GM21423 (cell line): ENCODE results near the gene DPF3.

Experiments
- ATAC-seq: cut with Tn5 transposase; IDR thresholded peaks from one replicate; pipeline ENCODE4 v1.9.1; 2021; ENCODE audit warnings: mild to moderate bottlenecking, moderate library complexity; ENCODE audit not compliant: unreplicated experiment

DPF3 gene

DNA sequence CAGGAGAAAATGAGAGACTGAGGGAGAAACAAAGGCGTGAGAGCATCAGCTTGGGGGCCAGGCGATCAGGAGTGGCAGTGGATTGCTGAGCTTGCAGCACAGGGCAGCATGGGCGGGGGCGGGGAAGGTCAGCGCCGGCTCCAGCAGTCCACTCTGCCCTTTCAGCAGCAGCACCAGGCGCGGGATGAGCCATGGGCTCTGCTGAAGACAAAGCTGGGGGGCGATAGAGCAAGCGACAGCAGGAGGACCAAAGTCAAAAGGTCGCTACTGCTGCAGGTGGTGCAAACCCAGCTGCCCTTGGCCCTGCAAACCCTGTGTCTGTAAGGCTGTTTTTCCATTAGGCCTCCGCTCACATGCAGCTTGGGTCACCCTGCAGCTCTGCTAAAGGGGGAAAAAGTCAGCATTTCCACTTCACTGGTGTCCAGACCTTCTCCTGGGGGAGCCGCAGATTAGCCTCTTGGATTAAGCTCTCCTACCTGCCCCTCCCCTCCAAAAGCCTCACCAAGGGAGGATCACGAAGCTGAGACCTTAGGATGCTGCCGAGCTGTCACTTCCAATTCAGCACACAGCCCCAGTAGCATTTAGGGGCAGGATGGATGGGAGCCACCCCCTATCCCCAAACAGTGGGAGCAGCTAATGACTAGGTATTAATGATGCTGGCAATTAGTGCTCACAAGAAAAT lies 204.8 kb downstream of the DPF3 start:
- no peak for ATAC-seq

DNA sequence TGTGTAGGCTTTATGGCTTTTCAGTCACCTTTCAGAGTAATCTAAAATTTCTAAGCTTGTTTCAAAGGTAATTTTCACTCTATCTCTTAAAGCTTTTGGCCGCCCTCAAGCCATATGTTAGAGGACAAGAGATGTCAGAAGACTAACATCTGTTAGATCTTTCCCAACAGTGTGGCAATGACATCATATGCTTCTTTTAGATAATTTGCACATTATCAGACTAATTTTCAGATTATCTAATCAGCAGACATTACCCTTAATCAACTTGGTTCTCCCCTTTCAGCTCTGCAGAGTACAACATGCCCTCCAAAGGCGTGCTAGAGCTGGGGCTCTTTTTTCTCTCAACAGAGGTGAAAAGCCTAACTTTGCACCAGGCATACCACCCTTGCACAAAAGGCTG lies 207.1 kb downstream of the DPF3 start:
- no peak for ATAC-seq

DNA sequence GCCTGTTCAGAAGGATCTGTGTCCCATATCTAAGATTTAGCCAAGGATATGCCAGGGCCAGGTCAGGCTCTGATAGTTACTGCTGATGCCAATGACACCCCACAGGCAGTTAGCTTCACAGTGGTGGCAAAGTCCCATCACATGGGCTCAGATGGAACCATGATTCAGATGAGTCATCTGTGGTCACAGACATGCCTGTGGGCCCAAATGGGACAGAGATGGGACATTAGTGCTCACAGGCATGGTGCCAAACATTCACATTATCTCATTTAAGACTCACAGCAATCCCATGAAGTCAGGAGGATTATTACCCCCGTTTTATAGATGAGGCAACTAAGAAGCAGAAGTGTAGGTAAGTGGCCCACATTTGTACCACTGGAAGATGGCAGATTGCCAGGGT lies 207.8 kb downstream of the DPF3 start:
- ATAC-seq: no peak

DNA sequence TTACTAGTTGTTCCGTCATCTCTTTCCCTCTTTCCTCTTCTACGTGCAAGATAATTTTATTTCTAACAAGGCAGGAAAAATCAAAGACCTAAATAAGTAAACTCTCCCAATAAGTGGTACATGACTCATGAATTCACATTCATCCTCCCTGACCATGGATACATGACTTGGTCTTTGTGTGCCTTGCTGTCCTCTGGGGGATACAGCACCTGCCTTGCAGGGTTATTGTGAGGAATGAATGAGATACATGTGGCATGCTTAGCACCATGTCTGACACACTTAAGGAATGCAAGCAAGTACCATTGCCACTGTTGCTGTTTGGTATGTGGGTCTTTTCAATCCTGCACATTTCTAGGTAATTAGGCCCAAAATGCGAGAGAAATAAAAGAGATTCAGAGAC lies 208.4 kb downstream of the DPF3 start:
- no peak for ATAC-seq

DNA sequence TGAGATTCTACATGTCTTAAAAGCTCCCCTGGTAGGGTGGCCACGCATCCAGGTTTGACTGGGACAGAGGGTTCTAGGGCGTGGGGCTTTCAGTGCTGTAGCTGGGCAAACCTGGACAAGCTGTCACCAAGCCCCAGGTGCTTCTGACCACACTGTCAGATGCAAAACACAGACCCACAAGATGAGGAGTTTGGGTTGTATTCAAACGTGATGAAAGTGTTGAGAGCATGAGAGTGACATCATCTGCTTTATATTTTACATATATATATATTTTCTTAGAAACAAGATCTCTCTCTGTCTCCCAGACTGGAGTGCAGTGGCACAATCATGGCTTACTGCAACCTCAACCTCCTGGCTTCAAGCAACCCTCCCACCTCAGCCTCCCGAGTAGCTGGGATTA lies 210.1 kb downstream of the DPF3 start:
- ATAC-seq: no peak

DNA sequence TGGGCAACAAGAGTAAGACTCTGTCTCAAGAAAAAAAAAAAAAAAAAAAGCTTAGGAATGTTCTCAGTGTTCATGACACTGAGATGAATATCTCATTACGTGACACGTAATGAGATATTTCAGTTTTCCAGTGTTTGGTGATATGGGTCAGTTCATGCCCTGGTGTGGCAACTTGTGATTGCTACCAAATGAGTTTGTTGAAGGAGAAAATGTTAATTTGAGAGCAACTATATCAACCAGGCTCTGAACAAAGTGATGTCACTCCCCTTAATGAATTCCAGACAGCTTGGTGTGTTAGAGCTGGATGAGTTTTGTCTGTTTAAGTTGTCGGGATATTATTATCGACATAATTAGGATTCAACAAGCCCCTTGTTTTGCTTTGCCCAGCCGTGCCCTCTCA lies 211.7 kb downstream of the DPF3 start:
- no peak for ATAC-seq

DNA sequence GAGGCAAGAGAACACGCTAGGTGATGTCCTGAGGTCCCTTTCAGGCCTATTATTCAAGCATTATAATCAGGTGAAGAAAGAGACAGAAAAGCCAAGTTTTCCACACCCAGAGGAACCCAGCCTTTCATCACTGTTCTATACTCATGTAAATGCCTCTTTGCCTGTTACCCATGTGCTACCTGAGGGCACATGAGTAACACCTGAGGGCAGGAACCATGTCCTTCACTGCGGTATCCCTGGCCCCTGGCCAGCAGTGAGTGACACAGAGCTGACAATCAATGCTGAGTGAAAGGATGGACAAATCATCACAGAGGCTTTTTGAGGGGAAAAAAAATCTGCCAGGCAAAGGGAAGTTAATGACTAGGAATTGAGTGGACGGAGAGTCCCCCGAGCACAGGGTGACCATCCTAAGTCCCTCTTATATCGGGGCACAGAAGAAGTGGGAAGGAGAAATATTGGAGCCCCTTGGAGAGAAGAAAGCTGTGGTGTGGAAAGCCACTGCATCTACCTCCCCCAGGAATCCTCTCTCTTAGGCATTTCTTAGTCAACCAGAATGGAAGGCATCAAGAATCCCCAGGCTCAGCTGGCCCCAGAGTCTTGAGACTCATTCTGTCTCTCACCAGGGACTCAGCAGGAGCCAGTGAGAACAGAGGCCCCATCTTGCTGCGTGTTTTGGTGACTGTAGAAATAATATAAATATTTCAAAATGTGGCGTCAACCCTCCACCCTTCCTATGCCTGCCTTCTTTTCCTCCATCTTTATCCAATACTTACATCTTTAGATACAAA lies 212.9 kb downstream of the DPF3 start:
- ATAC-seq: no peak

DNA sequence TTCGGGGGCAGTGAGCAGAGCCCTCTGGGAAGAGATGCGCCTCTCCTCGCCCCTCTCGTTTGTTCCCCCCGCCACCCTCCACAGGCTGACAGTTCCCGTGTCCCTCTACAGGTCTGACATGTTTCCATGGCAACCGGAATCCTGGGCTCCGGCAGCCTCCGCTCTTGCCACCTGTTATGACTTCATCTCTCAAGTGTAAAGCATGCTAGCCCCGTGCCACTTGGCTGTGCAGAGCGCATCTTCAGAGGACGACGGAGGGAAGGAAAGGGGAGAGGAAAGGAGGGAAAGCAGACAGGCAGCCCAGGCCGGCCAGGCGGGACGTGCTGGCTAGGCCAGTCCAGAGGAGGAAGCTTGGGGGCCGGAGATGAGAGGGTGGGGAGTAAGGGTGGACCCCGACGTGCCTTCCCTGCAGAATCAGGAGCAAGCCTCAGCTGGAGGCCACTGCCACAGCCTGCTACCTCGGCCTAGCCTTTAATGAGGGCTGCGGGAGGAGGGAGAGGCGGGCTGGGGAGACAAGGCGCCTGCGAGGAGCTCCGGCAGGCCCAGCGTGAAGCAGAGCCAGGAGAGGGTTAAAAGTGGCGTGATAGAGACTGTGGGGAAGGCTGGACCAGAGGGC lies 214.3 kb downstream of the DPF3 start:
- no peak for ATAC-seq

DNA sequence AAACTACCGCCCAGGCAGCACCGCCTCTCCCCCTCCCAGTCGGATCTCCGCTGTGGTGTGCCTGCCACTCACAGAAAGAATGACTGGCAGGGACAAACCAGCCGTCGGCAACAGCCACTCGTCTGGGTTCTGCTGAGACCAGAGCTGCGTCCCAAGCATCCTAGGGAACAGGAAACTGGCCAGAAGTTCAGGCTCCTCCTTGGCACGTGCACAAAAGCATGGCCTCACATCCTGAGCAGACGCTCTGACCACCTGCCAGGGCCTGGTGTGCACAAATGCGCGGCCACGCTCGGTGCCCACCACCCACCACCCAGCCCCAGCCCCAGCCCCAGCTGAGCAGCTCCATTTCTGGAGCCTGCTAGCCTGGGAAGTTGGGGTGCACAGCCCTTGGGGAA lies 214.8 kb downstream of the DPF3 start:
- ATAC-seq: no peak

DNA sequence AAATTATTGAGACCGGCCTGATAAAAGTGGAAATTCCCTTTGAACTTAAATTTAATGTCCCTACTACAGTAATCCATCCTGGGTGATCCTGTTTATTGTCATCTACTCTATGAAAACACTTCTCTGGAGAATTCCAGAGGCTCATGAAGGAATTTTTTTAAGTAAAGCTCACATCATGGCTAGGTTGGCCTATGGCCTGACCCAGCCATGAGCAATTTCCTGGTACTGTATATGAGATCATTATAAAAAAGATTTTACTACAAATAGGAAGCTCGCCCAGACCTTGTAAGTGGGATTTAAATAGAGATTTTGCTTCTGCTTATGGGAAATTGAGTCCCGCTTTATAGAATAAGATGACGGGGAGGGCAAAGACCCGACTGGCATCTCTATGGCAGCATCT lies 215.5 kb downstream of the DPF3 start:
- no peak for ATAC-seq

DNA sequence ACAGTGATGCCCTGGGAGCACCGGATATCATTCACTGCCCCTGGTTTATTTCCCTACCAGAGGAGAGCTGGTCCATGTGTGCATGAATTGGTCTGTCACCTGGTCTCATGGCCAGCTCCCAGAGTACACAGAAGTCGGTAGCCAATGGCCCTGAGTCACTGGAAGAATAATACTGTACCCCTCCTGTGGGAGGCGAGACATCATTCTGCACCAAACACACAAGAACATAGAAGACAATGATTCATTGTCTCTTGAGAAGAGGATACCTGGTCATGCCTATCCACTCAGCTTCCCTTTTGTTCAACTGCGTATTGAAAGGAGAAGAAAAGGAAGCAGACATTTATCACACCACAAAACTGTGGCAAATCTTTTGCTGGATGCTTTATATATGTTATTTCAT lies 216.2 kb downstream of the DPF3 start:
- no peak for ATAC-seq

DNA sequence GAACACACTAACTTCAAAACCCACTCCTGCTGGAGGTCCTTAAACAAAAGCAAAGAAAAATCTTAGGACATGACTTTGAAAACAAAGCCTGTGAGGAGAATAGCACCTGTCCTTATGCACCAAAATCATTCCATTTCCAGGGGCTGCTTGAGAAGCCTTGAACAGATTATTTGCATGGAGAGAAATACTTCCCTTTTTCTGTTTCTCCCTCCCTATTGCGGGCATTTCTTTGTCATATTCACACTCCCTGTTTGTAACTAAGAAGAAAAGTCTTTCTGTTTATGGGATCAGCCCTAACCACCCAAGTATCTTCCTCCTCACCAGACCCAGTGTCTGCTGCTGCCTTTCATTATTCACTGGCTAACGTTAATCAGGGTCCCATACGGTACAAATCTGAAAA lies 218.8 kb downstream of the DPF3 start:
- no peak for ATAC-seq

DNA sequence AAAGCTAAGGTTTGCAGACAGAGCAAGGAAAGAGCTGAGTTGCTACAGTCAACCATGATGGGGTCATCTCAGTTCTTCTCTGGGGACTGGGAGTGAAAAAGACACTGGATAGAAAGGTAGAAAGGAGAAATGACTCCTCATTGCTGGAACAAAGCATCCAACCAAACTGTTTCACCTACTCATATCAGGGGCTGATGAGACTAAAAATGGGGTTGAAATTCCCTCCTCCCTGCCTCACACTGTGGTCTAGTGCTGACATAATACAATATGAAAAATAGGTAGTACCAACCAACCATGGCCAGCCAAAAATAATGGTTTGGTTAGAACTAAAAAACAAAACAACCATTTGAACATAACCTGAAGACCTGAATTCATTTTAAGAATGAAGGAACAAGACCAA lies 220.7 kb downstream of the DPF3 start:
- ATAC-seq: no peak

DNA sequence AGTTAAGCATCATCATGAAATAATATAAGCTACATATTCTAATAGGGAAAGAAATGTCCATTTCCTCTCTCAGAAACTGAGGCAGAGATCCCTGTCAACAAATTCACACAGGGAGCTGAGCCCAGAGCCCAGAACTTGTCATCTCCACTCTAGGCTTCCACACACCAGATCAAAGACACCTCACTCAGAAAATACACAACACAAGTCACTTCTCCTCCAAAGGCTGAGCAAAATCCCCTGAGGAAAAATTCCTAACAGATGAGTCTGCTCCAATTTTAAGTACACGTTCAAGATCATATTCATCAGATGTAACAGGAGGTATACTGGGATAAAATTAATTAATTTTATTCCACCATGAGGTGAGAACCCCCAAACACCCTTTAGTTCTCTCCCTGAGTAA lies 227.3 kb downstream of the DPF3 start:
- no peak for ATAC-seq

DNA sequence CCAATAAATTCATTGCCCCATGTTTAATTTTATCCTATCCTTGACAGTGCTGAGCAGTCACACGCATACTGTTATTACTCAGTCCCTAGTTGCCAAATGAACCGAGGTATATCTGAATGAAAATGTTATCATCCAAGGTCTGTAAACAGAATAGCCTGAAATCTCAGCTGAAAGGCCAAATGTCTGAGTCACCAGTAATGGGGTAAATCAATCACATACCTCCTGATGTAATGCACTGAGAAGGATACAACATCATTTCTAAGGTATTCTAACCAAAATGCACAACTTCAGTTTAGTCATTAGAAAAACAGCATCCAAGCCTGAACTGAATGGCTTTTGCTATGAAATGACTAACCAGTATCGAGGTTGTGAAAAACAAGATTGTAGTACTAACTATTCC lies 228.6 kb downstream of the DPF3 start:
- no peak for ATAC-seq

DNA sequence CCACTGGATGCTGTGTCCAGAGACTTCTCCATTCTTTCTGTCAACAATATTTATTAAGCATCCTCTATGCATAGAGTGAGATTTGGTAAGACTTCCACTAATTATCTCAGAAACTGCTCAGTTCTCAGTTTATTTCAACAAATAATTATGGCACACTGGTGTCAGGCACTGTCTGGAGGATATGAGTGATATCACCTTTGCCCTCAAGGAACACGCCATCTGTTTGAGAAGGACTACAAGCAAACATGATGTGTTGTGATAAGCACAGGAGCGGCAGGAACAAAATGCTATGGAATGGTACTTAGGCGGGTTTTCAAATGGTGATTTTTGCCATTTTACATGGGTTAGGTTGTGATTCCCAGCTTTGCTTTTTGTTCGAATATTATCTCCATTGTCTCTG lies 229.2 kb downstream of the DPF3 start:
- ATAC-seq: no peak

DNA sequence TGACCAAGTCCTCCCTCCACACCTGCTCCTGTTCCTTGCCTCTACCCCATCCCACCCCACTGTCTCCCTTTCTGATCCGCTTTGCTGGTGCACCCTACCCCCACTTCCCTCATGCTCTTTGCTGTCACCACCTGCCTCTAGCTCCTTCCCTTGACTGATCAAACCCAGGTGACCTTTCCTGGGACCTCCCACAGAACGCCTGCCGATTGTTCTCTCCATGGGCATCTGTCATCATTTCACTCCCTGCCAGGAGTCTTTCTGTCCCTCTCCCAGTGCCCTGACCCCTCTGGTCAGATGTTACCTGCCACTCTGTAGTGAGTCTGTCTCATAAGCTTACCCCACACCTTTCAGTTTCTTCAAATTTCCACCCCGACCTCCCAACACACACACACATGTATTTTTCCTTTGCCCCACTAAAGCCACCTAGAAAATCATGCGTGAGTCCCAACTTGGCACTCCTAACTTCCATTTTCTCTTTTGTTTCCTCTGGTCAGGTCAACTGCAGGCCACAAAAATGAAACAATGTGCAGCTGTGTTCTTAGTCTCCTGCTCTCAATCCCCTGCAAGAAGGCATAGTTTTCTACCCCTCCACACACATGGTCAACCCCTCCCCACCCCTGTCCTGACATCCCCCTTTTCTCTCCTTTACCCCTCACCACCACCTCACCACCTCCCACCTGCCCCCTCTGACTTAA lies 229.8 kb downstream of the DPF3 start:
- no peak for ATAC-seq

DNA sequence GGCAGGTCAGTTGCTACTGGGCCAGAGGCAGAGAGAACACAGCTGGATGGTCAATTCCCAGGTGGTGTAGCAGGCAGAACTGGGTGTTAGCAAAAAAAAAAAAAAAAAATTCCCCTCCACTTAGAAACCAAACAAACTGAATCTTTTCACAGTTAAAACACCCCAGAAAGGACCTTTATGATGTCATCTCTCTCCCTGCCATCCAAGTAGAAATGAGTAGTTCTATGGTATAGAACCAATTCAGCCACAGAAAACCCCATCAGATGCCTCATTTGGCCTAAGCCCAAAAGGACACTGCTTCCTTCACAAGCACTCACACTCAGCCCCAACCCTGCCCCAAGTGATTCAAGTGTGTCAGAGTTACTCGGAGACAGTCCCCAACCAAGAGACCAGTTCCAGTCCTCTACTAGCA lies 230.8 kb downstream of the DPF3 start:
- ATAC-seq: no peak

DNA sequence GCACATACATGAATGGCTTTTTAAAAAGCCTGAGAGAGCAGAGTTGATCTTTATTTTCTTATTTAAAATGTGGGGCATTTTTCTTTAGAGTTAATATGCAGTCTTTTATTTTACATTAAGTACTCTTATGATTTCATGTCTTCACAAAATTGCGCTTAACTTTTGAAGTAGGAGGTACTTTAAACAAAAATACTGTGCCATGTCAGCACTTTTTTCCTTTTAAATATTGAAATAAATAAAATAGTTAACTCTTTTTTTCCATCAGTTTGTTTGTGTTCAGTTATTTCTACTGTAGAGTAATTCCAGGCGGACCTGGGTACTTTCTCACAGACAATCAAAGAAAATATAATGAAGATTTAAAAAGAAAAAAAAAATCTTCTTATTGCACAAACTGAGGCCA lies 231.7 kb downstream of the DPF3 start:
- no peak for ATAC-seq

DNA sequence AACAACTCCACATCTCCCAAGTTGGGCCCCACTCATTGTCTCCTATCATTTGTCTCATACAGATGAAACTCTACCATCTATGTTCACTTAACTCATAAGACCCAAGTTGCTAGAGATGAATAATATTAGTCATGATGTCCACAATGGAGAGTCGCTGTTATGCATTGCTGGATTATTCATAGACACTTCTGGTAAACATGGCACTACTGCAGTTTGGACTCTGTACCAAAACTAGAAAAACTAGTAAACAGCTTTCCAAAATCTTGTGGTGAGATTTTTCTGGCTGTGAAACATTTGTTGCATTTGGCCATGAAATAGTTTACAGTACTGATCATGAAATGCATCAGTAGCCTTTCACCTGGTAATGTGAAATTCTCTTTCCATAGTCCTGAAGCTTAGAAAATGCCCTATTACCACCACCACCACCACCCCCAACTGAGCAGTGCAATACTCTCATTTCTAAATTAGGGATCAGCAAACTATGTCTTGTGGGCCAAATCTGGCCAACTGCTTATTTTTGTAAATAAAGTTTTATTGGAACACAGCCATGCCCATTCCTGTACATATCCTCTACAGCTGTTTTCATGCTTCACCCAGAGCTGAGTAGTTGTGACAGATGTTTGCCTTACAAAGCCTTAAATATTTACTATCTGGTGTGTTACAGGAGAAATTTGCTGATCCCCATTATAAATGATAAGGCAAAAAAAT lies 236.5 kb downstream of the DPF3 start:
- no peak for ATAC-seq

DNA sequence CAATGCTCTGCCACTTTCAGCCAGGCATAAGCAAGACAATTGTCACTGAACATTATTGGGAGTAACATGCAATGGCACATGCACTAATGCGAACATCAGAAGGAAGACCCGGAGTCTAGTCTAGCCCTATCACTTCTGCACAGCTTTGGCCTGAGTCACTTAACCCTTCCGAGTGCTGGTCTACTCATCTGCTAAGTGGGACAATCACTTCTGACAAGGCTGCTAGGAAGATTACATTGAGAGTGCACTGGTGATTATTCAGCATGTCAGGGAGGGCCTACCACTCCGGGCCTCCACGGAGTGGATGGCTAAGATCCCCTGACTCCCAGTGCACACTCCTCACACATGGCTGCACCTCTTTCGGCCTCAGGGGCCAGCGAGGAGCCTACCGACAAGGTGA lies 240.9 kb downstream of the DPF3 start:
- ATAC-seq: no peak
